ENCODE measurements around the gene COL7A1. TPM values are rescaled to one million over a fixed set of nuclear protein-coding genes. Genes with fewer than 3 reads are reported as not detected.

The COL7A1 gene
- total RNA-seq, 1 experiment from 2014 or later = 8.1 TPM

DNA sequence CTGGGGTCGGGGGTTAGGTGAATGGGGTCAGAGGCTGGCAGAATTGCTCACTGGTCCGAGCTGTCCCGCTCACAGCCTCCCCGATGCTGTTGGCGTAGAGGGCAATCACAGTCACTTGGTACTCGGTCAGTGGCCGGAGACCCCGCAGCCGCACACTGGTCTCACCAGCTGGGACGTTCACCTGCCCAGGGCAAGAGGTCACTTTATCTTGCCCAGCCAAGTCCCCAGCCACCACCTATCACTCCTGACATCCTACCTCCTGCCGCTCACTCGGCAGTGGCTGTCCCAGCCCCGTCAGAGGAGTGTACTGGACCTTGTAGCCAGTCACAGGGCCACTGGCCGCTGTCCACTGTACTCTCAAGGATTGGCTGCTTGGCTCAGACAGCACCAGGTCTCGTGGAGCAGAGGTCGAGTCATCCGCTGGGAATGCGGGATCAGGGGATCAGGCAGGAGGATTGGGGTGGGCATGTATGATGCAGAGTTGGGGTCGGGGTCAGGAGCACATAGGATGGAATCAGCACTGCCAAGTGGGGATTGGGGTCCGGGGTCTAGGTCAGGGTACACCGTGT is 2.5 kb downstream of the COL7A1 start:
- POLR2A ChIA-PET = no interaction called here
- ATAC-seq (no peak), DNase-seq (ENCODE audit: low spot score) (no peak)
- peaks cover 4% of the 10 kb centered on the region; the same call in 1 of the 2 replicates for H3K36me3 Mint-ChIP-seq
- H3K4me3 Mint-ChIP-seq = no peak overlapping the region
- TF ChIP-seq KAT7 (CRISPR knock-in tag; IDR thresholded peaks at IDR 0.05; ENCODE audit: borderline replicate concordance) (no peak), TCF7 (CRISPR knock-in tag; IDR thresholded peaks at IDR 0.05; ENCODE audit: low read depth) (no peak), ETV6 (CRISPR knock-in tag; IDR thresholded peaks at IDR 0.05) (no peak), TEAD1 (CRISPR knock-in tag; IDR thresholded peaks at IDR 0.05) (no peak), FOXP1 (CRISPR knock-in tag; IDR thresholded peaks at IDR 0.05; ENCODE audit: borderline replicate concordance) (no peak), NFYB (CRISPR knock-in tag; conservative IDR thresholded peaks at IDR 0.05; ENCODE audit: low read depth) (no peak), SP1 (CRISPR knock-in tag; conservative IDR thresholded peaks at IDR 0.05) (no peak), ATF1 (CRISPR knock-in tag; IDR thresholded peaks at IDR 0.05) (no peak), GABPB1 (CRISPR knock-in tag; IDR thresholded peaks at IDR 0.05) (no peak)
- TF ChIP-seq, protein P1, sequence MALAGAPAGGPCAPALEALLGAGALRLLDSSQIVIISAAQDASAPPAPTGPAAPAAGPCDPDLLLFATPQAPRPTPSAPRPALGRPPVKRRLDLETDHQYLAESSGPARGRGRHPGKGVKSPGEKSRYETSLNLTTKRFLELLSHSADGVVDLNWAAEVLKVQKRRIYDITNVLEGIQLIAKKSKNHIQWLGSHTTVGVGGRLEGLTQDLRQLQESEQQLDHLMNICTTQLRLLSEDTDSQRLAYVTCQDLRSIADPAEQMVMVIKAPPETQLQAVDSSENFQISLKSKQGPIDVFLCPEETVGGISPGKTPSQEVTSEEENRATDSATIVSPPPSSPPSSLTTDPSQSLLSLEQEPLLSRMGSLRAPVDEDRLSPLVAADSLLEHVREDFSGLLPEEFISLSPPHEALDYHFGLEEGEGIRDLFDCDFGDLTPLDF (CRISPR knock-in tag; IDR thresholded peaks at IDR 0.05) = no peak
- TF ChIP-seq, protein P2, sequence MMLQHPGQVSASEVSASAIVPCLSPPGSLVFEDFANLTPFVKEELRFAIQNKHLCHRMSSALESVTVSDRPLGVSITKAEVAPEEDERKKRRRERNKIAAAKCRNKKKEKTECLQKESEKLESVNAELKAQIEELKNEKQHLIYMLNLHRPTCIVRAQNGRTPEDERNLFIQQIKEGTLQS (CRISPR knock-in tag; conservative IDR thresholded peaks at IDR 0.05) = no peak
- TF ChIP-seq, protein P3, sequence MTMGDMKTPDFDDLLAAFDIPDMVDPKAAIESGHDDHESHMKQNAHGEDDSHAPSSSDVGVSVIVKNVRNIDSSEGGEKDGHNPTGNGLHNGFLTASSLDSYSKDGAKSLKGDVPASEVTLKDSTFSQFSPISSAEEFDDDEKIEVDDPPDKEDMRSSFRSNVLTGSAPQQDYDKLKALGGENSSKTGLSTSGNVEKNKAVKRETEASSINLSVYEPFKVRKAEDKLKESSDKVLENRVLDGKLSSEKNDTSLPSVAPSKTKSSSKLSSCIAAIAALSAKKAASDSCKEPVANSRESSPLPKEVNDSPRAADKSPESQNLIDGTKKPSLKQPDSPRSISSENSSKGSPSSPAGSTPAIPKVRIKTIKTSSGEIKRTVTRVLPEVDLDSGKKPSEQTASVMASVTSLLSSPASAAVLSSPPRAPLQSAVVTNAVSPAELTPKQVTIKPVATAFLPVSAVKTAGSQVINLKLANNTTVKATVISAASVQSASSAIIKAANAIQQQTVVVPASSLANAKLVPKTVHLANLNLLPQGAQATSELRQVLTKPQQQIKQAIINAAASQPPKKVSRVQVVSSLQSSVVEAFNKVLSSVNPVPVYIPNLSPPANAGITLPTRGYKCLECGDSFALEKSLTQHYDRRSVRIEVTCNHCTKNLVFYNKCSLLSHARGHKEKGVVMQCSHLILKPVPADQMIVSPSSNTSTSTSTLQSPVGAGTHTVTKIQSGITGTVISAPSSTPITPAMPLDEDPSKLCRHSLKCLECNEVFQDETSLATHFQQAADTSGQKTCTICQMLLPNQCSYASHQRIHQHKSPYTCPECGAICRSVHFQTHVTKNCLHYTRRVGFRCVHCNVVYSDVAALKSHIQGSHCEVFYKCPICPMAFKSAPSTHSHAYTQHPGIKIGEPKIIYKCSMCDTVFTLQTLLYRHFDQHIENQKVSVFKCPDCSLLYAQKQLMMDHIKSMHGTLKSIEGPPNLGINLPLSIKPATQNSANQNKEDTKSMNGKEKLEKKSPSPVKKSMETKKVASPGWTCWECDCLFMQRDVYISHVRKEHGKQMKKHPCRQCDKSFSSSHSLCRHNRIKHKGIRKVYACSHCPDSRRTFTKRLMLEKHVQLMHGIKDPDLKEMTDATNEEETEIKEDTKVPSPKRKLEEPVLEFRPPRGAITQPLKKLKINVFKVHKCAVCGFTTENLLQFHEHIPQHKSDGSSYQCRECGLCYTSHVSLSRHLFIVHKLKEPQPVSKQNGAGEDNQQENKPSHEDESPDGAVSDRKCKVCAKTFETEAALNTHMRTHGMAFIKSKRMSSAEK (CRISPR knock-in tag; IDR thresholded peaks at IDR 0.05; ENCODE audit: borderline replicate concordance) = no peak
- CTCF ChIA-PET = interaction anchor here (1.5 kb wide), 1 partner anchor 157 kb away, joined by 3 read pairs; no protein-coding TSS in a partner anchor
- no peaks in the 10 kb centered on the region for H3K9me3 Mint-ChIP-seq
- H3K4me1 Mint-ChIP-seq = peaks cover 23% of the 10 kb centered on the region
- H3K27me3 Mint-ChIP-seq (ENCODE audit: low read depth) = no peaks in the 10 kb centered on the region; the same call in 1 of the 2 replicates
- H3K27ac Mint-ChIP-seq = no peak overlapping the region

DNA sequence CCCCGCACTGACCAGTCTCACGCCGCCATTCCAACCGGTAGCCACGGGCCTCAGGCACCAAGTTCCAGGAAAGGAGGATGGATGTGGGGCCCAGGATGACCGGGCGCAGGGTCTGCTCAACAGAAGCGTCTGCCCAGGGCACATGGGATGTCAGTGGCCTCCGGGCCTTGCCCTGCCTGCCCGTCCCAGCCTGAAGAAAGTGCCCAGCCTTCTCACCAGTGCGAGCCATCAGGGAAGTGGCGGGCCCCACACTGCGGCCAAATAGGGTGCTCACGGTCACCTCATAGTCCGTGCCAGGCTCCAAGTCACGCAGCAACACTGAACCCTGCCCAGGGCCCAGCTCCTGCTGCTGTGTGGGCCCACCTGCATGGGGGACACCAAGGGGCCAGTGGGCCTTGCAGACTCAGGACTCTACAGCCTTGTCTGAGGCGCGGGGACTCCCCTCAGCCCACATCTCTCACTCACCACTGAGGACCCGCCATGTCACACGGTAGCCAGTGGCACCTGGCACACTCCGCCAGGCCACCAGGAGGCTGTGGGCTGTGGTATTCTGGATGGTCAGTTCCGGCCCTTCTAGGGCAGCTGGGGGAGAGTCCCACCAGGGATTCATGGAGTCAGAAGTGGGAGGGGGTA is 3.1 kb downstream of the COL7A1 start:
- ATAC-seq (no peak), DNase-seq (ENCODE audit: low spot score) (no peak)
- Mint-ChIP-seq H3K4me1 (peaks cover 23% of the 10 kb centered on the region), H3K9me3 (no peaks in the 10 kb centered on the region), H3K27me3 (ENCODE audit: low read depth) (no peaks in the 10 kb centered on the region; the same call in 1 of the 2 replicates), H3K27ac (no peak overlapping the region), H3K36me3 (no peaks in the 10 kb centered on the region), H3K4me3 (no peak overlapping the region)
- ChIA-PET CTCF (interaction anchor here (1.5 kb wide), 1 partner anchor 156 kb away, joined by 3 read pairs; no protein-coding TSS in a partner anchor), POLR2A (no interaction called here)
- TF ChIP-seq, protein P4, sequence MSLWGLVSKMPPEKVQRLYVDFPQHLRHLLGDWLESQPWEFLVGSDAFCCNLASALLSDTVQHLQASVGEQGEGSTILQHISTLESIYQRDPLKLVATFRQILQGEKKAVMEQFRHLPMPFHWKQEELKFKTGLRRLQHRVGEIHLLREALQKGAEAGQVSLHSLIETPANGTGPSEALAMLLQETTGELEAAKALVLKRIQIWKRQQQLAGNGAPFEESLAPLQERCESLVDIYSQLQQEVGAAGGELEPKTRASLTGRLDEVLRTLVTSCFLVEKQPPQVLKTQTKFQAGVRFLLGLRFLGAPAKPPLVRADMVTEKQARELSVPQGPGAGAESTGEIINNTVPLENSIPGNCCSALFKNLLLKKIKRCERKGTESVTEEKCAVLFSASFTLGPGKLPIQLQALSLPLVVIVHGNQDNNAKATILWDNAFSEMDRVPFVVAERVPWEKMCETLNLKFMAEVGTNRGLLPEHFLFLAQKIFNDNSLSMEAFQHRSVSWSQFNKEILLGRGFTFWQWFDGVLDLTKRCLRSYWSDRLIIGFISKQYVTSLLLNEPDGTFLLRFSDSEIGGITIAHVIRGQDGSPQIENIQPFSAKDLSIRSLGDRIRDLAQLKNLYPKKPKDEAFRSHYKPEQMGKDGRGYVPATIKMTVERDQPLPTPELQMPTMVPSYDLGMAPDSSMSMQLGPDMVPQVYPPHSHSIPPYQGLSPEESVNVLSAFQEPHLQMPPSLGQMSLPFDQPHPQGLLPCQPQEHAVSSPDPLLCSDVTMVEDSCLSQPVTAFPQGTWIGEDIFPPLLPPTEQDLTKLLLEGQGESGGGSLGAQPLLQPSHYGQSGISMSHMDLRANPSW (CRISPR knock-in tag; conservative IDR thresholded peaks at IDR 0.05; ENCODE audit: low read depth) = no peak
- TF ChIP-seq GABPB1 (CRISPR knock-in tag; IDR thresholded peaks at IDR 0.05) = no peak
- TF ChIP-seq, protein P5, sequence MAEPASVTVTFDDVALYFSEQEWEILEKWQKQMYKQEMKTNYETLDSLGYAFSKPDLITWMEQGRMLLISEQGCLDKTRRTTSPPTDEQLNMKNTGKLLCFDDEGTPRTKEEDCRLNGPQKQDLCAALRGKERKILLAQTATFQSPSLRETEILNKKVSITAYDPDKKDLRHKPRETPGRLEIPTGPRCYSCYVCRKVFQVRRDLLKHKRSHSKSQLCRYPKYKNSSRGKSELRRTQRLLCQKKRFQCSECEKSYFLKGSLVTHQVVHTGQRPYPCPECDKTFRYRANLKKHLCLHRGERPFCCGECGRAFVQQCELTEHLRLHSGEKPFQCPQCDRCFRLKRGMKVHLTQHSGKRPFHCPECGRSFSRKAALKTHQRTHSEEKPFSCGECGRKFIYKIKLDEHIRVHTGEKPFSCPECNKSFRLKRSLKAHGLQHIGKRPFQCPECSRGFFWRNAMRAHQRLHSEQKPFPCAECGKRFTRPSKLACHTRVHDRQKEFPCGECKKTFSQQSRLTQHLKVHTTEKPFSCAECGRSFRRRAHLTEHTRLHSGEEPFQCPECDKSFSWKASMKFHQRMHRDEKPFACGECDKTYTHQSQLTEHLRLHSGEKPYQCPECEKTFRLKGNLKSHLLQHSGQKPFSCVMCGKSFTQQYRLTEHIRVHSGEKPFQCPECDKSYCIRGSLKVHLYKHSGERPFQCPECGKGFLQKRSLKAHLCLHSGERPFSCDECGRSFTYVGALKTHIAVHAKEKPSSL (CRISPR knock-in tag; conservative IDR thresholded peaks at IDR 0.05) = no peak
- TF ChIP-seq, protein P6, sequence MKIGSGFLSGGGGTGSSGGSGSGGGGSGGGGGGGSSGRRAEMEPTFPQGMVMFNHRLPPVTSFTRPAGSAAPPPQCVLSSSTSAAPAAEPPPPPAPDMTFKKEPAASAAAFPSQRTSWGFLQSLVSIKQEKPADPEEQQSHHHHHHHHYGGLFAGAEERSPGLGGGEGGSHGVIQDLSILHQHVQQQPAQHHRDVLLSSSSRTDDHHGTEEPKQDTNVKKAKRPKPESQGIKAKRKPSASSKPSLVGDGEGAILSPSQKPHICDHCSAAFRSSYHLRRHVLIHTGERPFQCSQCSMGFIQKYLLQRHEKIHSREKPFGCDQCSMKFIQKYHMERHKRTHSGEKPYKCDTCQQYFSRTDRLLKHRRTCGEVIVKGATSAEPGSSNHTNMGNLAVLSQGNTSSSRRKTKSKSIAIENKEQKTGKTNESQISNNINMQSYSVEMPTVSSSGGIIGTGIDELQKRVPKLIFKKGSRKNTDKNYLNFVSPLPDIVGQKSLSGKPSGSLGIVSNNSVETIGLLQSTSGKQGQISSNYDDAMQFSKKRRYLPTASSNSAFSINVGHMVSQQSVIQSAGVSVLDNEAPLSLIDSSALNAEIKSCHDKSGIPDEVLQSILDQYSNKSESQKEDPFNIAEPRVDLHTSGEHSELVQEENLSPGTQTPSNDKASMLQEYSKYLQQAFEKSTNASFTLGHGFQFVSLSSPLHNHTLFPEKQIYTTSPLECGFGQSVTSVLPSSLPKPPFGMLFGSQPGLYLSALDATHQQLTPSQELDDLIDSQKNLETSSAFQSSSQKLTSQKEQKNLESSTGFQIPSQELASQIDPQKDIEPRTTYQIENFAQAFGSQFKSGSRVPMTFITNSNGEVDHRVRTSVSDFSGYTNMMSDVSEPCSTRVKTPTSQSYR (CRISPR knock-in tag; IDR thresholded peaks at IDR 0.05) = no peak
- TF ChIP-seq ZNF263 (CRISPR knock-in tag; IDR thresholded peaks at IDR 0.05; ENCODE audit: low read depth) = no peak
- no peak for TF ChIP-seq ELF4 (CRISPR knock-in tag; IDR thresholded peaks at IDR 0.05; ENCODE audit: low read depth)
- no peak for TF ChIP-seq SP1 (CRISPR knock-in tag; conservative IDR thresholded peaks at IDR 0.05)
